Esophagus muscularis mucosa (tissue), 3 donors: ENCODE measurements around the gene GSC2.

ENCODE experiments used
- POLR2A ChIP-seq: fragments of 450-650 bp; IDR thresholded peaks from one replicate; pipeline ENCODE4 v1.6.1; 2017; ENCODE audit warnings: antibody characterized with exemption, moderate library complexity, mild to moderate bottlenecking, low read depth
- TF ChIP-seq, protein P1 (sequence below), 3 experiments: fragments of 200-600 bp in 2 of 3; fragments of 450-650 bp in 1 of 3; sonication (generic) in 2 of 3; IDR thresholded peaks; one replicate each; pipeline ENCODE4 v1.5.1; 2017 to 2019; ENCODE audit warnings: antibody characterized with exemption in 3 of 3, mild to moderate bottlenecking in 2 of 3, moderate library complexity in 1 of 3

GRCh38 chr22:19134176-19134831, 15.8 kb downstream of the GSC2 start:
- TF ChIP-seq, protein P1, sequence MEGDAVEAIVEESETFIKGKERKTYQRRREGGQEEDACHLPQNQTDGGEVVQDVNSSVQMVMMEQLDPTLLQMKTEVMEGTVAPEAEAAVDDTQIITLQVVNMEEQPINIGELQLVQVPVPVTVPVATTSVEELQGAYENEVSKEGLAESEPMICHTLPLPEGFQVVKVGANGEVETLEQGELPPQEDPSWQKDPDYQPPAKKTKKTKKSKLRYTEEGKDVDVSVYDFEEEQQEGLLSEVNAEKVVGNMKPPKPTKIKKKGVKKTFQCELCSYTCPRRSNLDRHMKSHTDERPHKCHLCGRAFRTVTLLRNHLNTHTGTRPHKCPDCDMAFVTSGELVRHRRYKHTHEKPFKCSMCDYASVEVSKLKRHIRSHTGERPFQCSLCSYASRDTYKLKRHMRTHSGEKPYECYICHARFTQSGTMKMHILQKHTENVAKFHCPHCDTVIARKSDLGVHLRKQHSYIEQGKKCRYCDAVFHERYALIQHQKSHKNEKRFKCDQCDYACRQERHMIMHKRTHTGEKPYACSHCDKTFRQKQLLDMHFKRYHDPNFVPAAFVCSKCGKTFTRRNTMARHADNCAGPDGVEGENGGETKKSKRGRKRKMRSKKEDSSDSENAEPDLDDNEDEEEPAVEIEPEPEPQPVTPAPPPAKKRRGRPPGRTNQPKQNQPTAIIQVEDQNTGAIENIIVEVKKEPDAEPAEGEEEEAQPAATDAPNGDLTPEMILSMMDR (IDR thresholded peaks at IDR 0.05), result no peak
- no peak for TF ChIP-seq POLR2A
